Lower lobe of right lung (tissue), 2 donors: ENCODE results near the gene DUS1L. TPM values are rescaled to one million over a fixed set of nuclear protein-coding genes. Genes with fewer than 3 reads are reported as not detected.

ENCODE experiments used
- ATAC-seq, 2 donors: fragments of 200-7000 bp; cut with Tn5 transposase; one replicate each; pipeline ENCODE4 v1.9.1; 2020 to 2022; ENCODE audit warnings: mild to moderate bottlenecking in 2 of 2, moderate library complexity in 2 of 2
- DNase-seq: peaks from one replicate; pipeline ENCODE4 v3.0.0-alpha.2; 2020
- H3K27ac ChIP-seq: fragments of 200-600 bp; one replicate; pipeline ENCODE4 v1.8.0; 2022
- H3K27me3 ChIP-seq: fragments of 200-600 bp; one replicate; pipeline ENCODE4 v1.8.0; 2022; ENCODE audit warnings: low read depth
- H3K36me3 ChIP-seq: fragments of 200-600 bp; one replicate; pipeline ENCODE4 v1.8.0; 2022; ENCODE audit warnings: mild to moderate bottlenecking
- H3K4me1 ChIP-seq: fragments of 200-600 bp; one replicate; pipeline ENCODE4 v1.8.0; 2022
- H3K4me3 ChIP-seq: fragments of 200-600 bp; one replicate; pipeline ENCODE4 v1.8.0; 2022; ENCODE audit warnings: mild to moderate bottlenecking
- H3K9me3 ChIP-seq: fragments of 200-600 bp; one replicate; pipeline ENCODE4 v1.8.0; 2022
- CTCF ChIP-seq: fragments of 200-600 bp; IDR thresholded peaks from one replicate; pipeline ENCODE4 v1.8.0; 2022; ENCODE audit warnings: antibody characterized with exemption, mild to moderate bottlenecking
- intact Hi-C: fragments of 100-400 bp; cut with DNase I; formaldehyde crosslinking; loops from one replicate; pipeline ENCODE4 v1.11.0; 2022
- total RNA-seq: library from RNA; stranded (reverse); fragmentation: NEBNext Ultra II Directional; extraction: Animal tissue kit (Norgen Biotek cat#: 25700); gene quantifications from one replicate; pipeline ENCODE4 v1.2.1, GENCODE V29; 2021
- donor health status: DM: no; HTN: yes; CAD: no; lungs with severe emphysema.

The DUS1L gene
- total RNA-seq, 1 donor from 2014 or later = 85.1 TPM

- no peak for DNase-seq
- H3K4me1 ChIP-seq = no peaks in the 10 kb centered on the region
- peaks cover 50% of the 10 kb centered on the region for H3K36me3 ChIP-seq
- H3K9me3 ChIP-seq = no peaks in the 10 kb centered on the region
- no peak for TF ChIP-seq CTCF
- no peak overlapping the region for H3K27ac ChIP-seq
- no peak for ATAC-seq
- intact Hi-C loops = no loop called here
- no peaks in the 10 kb centered on the region for H3K27me3 ChIP-seq
- H3K4me3 ChIP-seq = no peak overlapping the region
Measured at GRCh38 chr17:82078433-82078832, 12.8 kb upstream of the DUS1L start.

GRCh38 chr17:82077617-82078358 lies 12.2 kb upstream of the DUS1L start:
- H3K27me3 ChIP-seq = no peaks in the 10 kb centered on the region
- no peak overlapping the region for H3K4me3 ChIP-seq
- no peaks in the 10 kb centered on the region for H3K4me1 ChIP-seq
- no peak for TF ChIP-seq CTCF
- H3K27ac ChIP-seq = no peak overlapping the region
- DNase-seq = no peak
- no peak for ATAC-seq
- no peaks in the 10 kb centered on the region for H3K9me3 ChIP-seq
- intact Hi-C loops = no loop called here
- peaks cover 44% of the 10 kb centered on the region for H3K36me3 ChIP-seq

- no peaks in the 10 kb centered on the region for H3K27me3 ChIP-seq
- no peak for DNase-seq
- no peaks in the 10 kb centered on the region for H3K9me3 ChIP-seq
- peaks cover 36% of the 10 kb centered on the region for H3K36me3 ChIP-seq
- H3K4me3 ChIP-seq = no peak overlapping the region
- H3K4me1 ChIP-seq = no peaks in the 10 kb centered on the region
- peak in 1 of 2 donors; percentile 2 for ATAC-seq
- H3K27ac ChIP-seq = no peak overlapping the region
- intact Hi-C loops = no loop called here
- TF ChIP-seq CTCF = no peak
Measured at GRCh38 chr17:82076785-82077591, 11.4 kb upstream of the DUS1L start.

- no peaks in the 10 kb centered on the region for H3K27me3 ChIP-seq
- TF ChIP-seq CTCF = no peak
- intact Hi-C loops = no loop called here
- H3K4me1 ChIP-seq = no peaks in the 10 kb centered on the region
- H3K36me3 ChIP-seq = peaks cover 28% of the 10 kb centered on the region
- H3K27ac ChIP-seq = no peak overlapping the region
- H3K9me3 ChIP-seq = no peaks in the 10 kb centered on the region
- H3K4me3 ChIP-seq = no peak overlapping the region
- no peak for ATAC-seq
- DNase-seq = no peak
Measured at GRCh38 chr17:82076018-82076784, 10.6 kb upstream of the DUS1L start.

GRCh38 chr17:82073446-82073845 lies 7.8 kb upstream of the DUS1L start:
- ATAC-seq (no peak), DNase-seq (no peak)
- no peaks in the 10 kb centered on the region for H3K4me1 ChIP-seq
- intact Hi-C loops = no loop called here
- no peak for TF ChIP-seq CTCF
- H3K4me3 ChIP-seq = no peak overlapping the region
- no peaks in the 10 kb centered on the region for H3K27me3 ChIP-seq
- H3K9me3 ChIP-seq = no peaks in the 10 kb centered on the region
- H3K36me3 ChIP-seq = peaks cover under 1% of the 10 kb centered on the region
- H3K27ac ChIP-seq = no peak overlapping the region
